Gastroesophageal sphincter (tissue), 3 donors: ENCODE results near the gene WNT7A.

Experiments used
- CTCF ChIP-seq, 4 experiments: fragments of 200-600 bp in 2 of 4; fragments of 450-650 bp in 2 of 4; sonication (generic) in 1 of 4; IDR thresholded peaks; one replicate each; pipeline ENCODE4 v1.5.1; 2017 to 2019; ENCODE audit warnings: antibody characterized with exemption in 4 of 4, mild to moderate bottlenecking in 2 of 4, moderate library complexity in 2 of 4
- EP300 ChIP-seq: sonication (generic); formaldehyde crosslinking; IDR thresholded peaks from one replicate; pipeline ENCODE4 v1.6.1; 2017; ENCODE audit warnings: antibody characterized with exemption, mild to moderate bottlenecking
- POLR2A ChIP-seq, 2 donors: fragments of 450-650 bp; IDR thresholded peaks; one replicate each; pipeline ENCODE4 v1.6.1; 2017; ENCODE audit warnings: antibody characterized with exemption in 2 of 2, mild to moderate bottlenecking in 2 of 2, moderate library complexity in 1 of 2
- POLR2AphosphoS5 ChIP-seq: sonication (generic); formaldehyde crosslinking; IDR thresholded peaks from one replicate; pipeline ENCODE4 v1.6.1; 2017; ENCODE audit warnings: antibody characterized with exemption

- TF ChIP-seq CTCF (IDR thresholded peaks at IDR 0.05) (no peak), EP300 (no peak), POLR2A (IDR thresholded peaks at IDR 0.05) (no peak), POLR2AphosphoS5 (no peak)
Observed at GRCh38 chr3:13825821-13826220, 54.0 kb downstream of the WNT7A start.
